Esophagus (tissue), 2 donors: ENCODE measurements around the gene OR2T4. TPM values are rescaled to one million over a fixed set of nuclear protein-coding genes. Genes with fewer than 3 reads are reported as not detected.

Experiments used
- H3K27ac ChIP-seq, 2 donors: one replicate each; pipeline ENCODE4 v1.5.1; 2013; ENCODE audit warnings: low read depth in 2 of 2, mild to moderate bottlenecking in 2 of 2, inconsistent platforms in 1 of 2, low read length in 1 of 2, moderate library complexity in 1 of 2
- H3K27me3 ChIP-seq, 2 donors: one replicate each; pipeline ENCODE4 v1.6.1; 2013; ENCODE audit warnings: low read length in 2 of 2, control low read depth in 1 of 2, mild to moderate bottlenecking in 1 of 2; ENCODE audit not compliant: insufficient read depth in 2 of 2, control insufficient read depth in 1 of 2
- H3K36me3 ChIP-seq, 2 donors: one replicate each; pipeline ENCODE4 v1.6.1; 2013; ENCODE audit warnings: low read length in 1 of 2; ENCODE audit not compliant: control insufficient read depth in 2 of 2, insufficient read depth in 2 of 2
- H3K4me1 ChIP-seq, 2 donors: one replicate each; pipeline ENCODE4 v1.6.1; 2013; ENCODE audit warnings: low read length in 1 of 2; ENCODE audit not compliant: control insufficient read depth in 2 of 2, insufficient read depth in 2 of 2
- H3K4me3 ChIP-seq, 2 donors: one replicate each; pipeline ENCODE4 v1.5.1; 2013; ENCODE audit warnings: low read length in 2 of 2, mild to moderate bottlenecking in 2 of 2, low read depth in 1 of 2, moderate library complexity in 1 of 2
- H3K9me3 ChIP-seq, 2 donors: one replicate each; pipeline ENCODE4 v1.6.1; 2013; ENCODE audit warnings: mild to moderate bottlenecking in 2 of 2, low read depth in 1 of 2, low read length in 1 of 2, moderate library complexity in 1 of 2; ENCODE audit not compliant: control insufficient read depth in 2 of 2, insufficient read depth in 1 of 2
- WGBS, 2 donors: extraction: QIAGEN DNeasy Blood & Tissue Kit; methylation state at CpG; one replicate each; pipeline ENCODE4 v1.1.7; 2013; 5-methylcytosine and 5-hydroxymethylcytosine counted together
- polyA plus RNA-seq, 2 donors: library from polyadenylated mRNA; stranded (reverse); fragments of 200-250 nt; gene quantifications; one replicate each; pipeline ENCODE4 v1.2.3, GENCODE V29; 2013
- donor health status: healthy with polysubstance abuse.
- donor health status: Bipolar disorder and iron deficiency.

Gene OR2T4
- not detected for polyA plus RNA-seq

- H3K9me3 ChIP-seq: peaks cover 3 to 8% of the 10 kb centered on the region in 2 donors
- no peaks in the 10 kb centered on the region for H3K36me3 ChIP-seq
- 49 to 51% methylated on average over 3 of the region's 3 CpGs for WGBS, 2 donors
- no peak within 1 kb of the TSS for H3K4me3 ChIP-seq
- no peaks in the 10 kb centered on the region for H3K4me1 ChIP-seq
- H3K27me3 ChIP-seq: no peaks in the 10 kb centered on the region
- peak within 1 kb of the TSS in 1 of 2 donors; percentile 10 for H3K27ac ChIP-seq
These were observed at the start of gene OR2T4 for GRCh38 chr1:248361121-248361715. Gene OR2T4 (plus strand): TSS chr1:248361665. CDS start chr1:248361665, 0 bp downstream.

GRCh38 chr1:248316796-248317195 lies 44.7 kb upstream of the OR2T4 start:
- H3K4me3 ChIP-seq: no peak overlapping the region
- H3K9me3 ChIP-seq: peaks cover 0 to 8% of the 10 kb centered on the region in 2 donors
- no peak overlapping the region for H3K27ac ChIP-seq
- H3K4me1 ChIP-seq: no peaks in the 10 kb centered on the region
- no peaks in the 10 kb centered on the region for H3K27me3 ChIP-seq
- no peaks in the 10 kb centered on the region for H3K36me3 ChIP-seq
- WGBS, 2 donors: 87 to 90% methylated on average over 11 of the region's 11 CpGs

GRCh38 chr1:248324468-248324867 lies 37.0 kb upstream of the OR2T4 start, which contains the start of gene OR2M7:
Gene OR2M7 (minus strand): TSS chr1:248324568. CDS start chr1:248324568, 0 bp downstream.
- Histone ChIP-seq H3K27ac (no peak within 1 kb of the TSS), H3K4me3 (no peak within 1 kb of the TSS), H3K9me3 (no peaks in the 10 kb centered on the region), H3K27me3 (no peaks in the 10 kb centered on the region), H3K36me3 (no peaks in the 10 kb centered on the region), H3K4me1 (no peaks in the 10 kb centered on the region)
- WGBS, 2 donors: 84 to 96% methylated on average over 1 of the region's 1 CpG

- H3K27ac ChIP-seq: no peak overlapping the region
- no peaks in the 10 kb centered on the region for H3K36me3 ChIP-seq
- H3K4me3 ChIP-seq: no peak overlapping the region
- 41 to 46% methylated on average over 3 of the region's 3 CpGs for WGBS, 2 donors
- no peaks in the 10 kb centered on the region for H3K9me3 ChIP-seq
- no peaks in the 10 kb centered on the region for H3K4me1 ChIP-seq
- no peaks in the 10 kb centered on the region for H3K27me3 ChIP-seq
These were observed 18.0 kb upstream of the OR2T4 start for GRCh38 chr1:248343451-248343850.

GRCh38 chr1:248348475-248348874 lies 13.0 kb upstream of the OR2T4 start, which contains the start of gene OR14C36:
Gene OR14C36 (plus strand): TSS chr1:248348775. CDS start chr1:248348775, 0 bp downstream.
- 66 to 74% methylated on average over 4 of the region's 4 CpGs for WGBS, 2 donors
- Histone ChIP-seq H3K4me3 (no peak within 1 kb of the TSS), H3K27me3 (no peaks in the 10 kb centered on the region), H3K4me1 (no peaks in the 10 kb centered on the region), H3K9me3 (peaks cover 0 to 3% of the 10 kb centered on the region in 2 donors), H3K36me3 (no peaks in the 10 kb centered on the region), H3K27ac (no peak within 1 kb of the TSS)

GRCh38 chr1:248359415-248359814 lies 2.0 kb upstream of the OR2T4 start:
- H3K9me3 ChIP-seq: peaks cover 3 to 8% of the 10 kb centered on the region in 2 donors
- WGBS, 2 donors: 71 to 75% methylated on average over 3 of the region's 3 CpGs

GRCh38 chr1:248366609-248367008 lies 5.1 kb downstream of the OR2T4 start:
- Histone ChIP-seq H3K4me1 (no peaks in the 10 kb centered on the region), H3K27ac (no peak overlapping the region), H3K9me3 (peaks cover 0 to 4% of the 10 kb centered on the region in 2 donors), H3K27me3 (no peaks in the 10 kb centered on the region), H3K36me3 (no peaks in the 10 kb centered on the region), H3K4me3 (no peak overlapping the region)

More at GRCh38 chr1:248359415-248359814, 2.0 kb upstream of the OR2T4 start:
- Histone ChIP-seq H3K4me1 (no peaks in the 10 kb centered on the region), H3K27ac (no peak overlapping the region), H3K4me3 (no peak overlapping the region), H3K36me3 (no peaks in the 10 kb centered on the region), H3K27me3 (no peaks in the 10 kb centered on the region)

- H3K27me3 ChIP-seq: no peaks in the 10 kb centered on the region
- H3K4me3 ChIP-seq: no peak overlapping the region
- H3K9me3 ChIP-seq: peaks cover 3% of the 10 kb centered on the region in 2 donors
- H3K36me3 ChIP-seq: no peaks in the 10 kb centered on the region
- no peaks in the 10 kb centered on the region for H3K4me1 ChIP-seq
- 63 to 67% methylated on average over 5 of the region's 5 CpGs for WGBS, 2 donors
- H3K27ac ChIP-seq: no peak overlapping the region
These were observed 10.9 kb downstream of the OR2T4 start for GRCh38 chr1:248372394-248372793.

GRCh38 chr1:248373761-248374160 lies 12.3 kb downstream of the OR2T4 start:
- no peaks in the 10 kb centered on the region for H3K4me1 ChIP-seq
- H3K9me3 ChIP-seq: peaks cover 3% of the 10 kb centered on the region in 2 donors
- no peak overlapping the region for H3K27ac ChIP-seq
- 71 to 73% methylated on average over 4 of the region's 4 CpGs for WGBS, 2 donors
- H3K4me3 ChIP-seq: no peak overlapping the region
- H3K36me3 ChIP-seq: no peaks in the 10 kb centered on the region
- H3K27me3 ChIP-seq: no peaks in the 10 kb centered on the region

- H3K36me3 ChIP-seq: no peaks in the 10 kb centered on the region
- H3K4me3 ChIP-seq: no peak within 1 kb of the TSS
- H3K4me1 ChIP-seq: no peaks in the 10 kb centered on the region
These were observed 14.0 kb downstream of the OR2T4 start, which contains the start of gene OR2T6 for GRCh38 chr1:248375446-248375845. Gene OR2T6 (plus strand): TSS chr1:248375746. CDS start chr1:248387609, 11,863 bp downstream.

More at GRCh38 chr1:248375446-248375845, 14.0 kb downstream of the OR2T4 start, which contains the start of gene OR2T6:
- Histone ChIP-seq H3K27me3 (no peaks in the 10 kb centered on the region), H3K27ac (no peak within 1 kb of the TSS), H3K9me3 (peaks cover 3% of the 10 kb centered on the region in 2 donors)
